Cardiac muscle cell (in vitro differentiated cells and primary cell): ENCODE results near the gene UTS2. TPM values are rescaled to one million over a fixed set of nuclear protein-coding genes. Genes with fewer than 3 reads are reported as not detected.

Experiments
- DNase-seq, 2 donors: peaks; one replicate each; pipeline versions ENCODE4 v3.0.0 to v3.0.0-alpha.2; 2010 to 2017; ENCODE audit warnings: low read depth in 1 of 2, low spot score in 1 of 2
- H3K27ac ChIP-seq: fragments of 200-600 bp; sonication (generic); 2 replicates; pipeline ENCODE4 v1.5.1; 2016
- H3K27me3 ChIP-seq: fragments of 200-600 bp; sonication (generic); 2 replicates; pipeline ENCODE4 v1.6.0; 2016; ENCODE audit warnings: control low read depth
- H3K36me3 ChIP-seq: fragments of 200-600 bp; sonication (generic); 2 replicates; pipeline ENCODE4 v1.5.1; 2016; ENCODE audit warnings: control low read depth
- H3K4me1 ChIP-seq: fragments of 200-600 bp; sonication (generic); 2 replicates; pipeline ENCODE4 v1.8.1; 2017; ENCODE audit warnings: low read depth, mild to moderate bottlenecking, mixed run types
- H3K4me3 ChIP-seq: fragments of 200-600 bp; sonication (generic); 2 replicates; pipeline ENCODE4 v1.5.1; 2016; ENCODE audit warnings: mild to moderate bottlenecking
- H3K9me3 ChIP-seq: fragments of 200-600 bp; sonication (generic); 2 replicates; pipeline ENCODE4 v1.5.1; 2017; ENCODE audit warnings: low read depth, mild to moderate bottlenecking, control low read depth
- CTCF ChIP-seq: IDR thresholded peaks from 2 replicates; pipeline ENCODE4 v1.5.1; 2012; ENCODE audit warnings: low read depth, mild to moderate bottlenecking, low read length
- polyA plus RNA-seq: library from polyadenylated mRNA; unstranded; fragments of >200 nt; fragmentation: Nextera tagmentation; extraction: Ambion mirVana; gene quantifications from 2 replicates; pipeline ENCODE4 v1.2.1, GENCODE V29; 2016
- total RNA-seq: library from RNA; depleted of rRNA; stranded (reverse); fragments of >200 nt; gene quantifications from 2 replicates; pipeline ENCODE4 v1.2.3, GENCODE V29; 2016

The UTS2 gene
- total and polyA plus RNA-seq, 2 experiments from 2014 or later: not detected

DNA sequence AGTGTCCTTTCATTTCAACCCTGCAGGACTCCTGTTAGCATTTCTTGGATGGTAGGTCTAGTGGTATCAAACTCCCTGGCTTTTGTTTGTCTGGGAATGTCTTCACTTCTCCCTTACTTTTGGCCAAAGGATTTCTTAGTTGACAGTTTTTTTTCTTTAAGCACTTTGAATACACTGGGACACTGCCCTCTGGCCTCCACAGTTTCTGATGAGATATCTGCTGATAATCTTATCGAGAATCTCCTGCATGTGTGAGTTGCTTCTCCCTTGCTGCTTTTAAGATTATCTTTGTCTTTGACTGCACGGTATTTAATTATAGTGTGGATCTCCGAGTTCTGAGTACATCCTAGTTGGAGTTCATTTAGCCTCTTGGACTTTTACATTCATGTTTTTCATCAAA lies 13.3 kb downstream of the UTS2 start:
- Histone ChIP-seq H3K4me1 (no peaks in the 10 kb centered on the region), H3K27ac (no peak overlapping the region), H3K4me3 (no peak overlapping the region), H3K36me3 (no peaks in the 10 kb centered on the region), H3K27me3 (no peaks in the 10 kb centered on the region), H3K9me3 (no peaks in the 10 kb centered on the region)
- no peak for TF ChIP-seq CTCF
- no peak for DNase-seq

DNA sequence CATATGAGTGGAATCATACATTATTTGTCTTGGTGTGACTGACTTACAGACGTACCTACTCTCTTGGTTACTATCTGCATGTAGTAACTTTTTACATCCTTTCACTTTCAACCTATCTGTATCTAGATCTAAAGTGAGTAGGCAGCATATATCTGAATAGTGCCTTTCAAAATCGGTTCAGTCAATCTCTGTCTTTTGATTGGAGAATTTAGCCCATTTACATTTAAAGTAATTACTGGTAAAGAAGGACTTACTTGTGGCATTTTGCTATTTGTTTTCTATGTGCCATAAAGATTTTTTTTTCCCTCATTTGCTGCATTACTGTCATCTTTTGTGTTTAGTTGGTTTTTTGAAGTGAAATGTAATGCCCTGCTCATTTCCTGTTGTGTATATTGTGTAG lies 14.2 kb downstream of the UTS2 start:
- Histone ChIP-seq H3K4me3 (no peak overlapping the region), H3K9me3 (no peaks in the 10 kb centered on the region), H3K4me1 (no peaks in the 10 kb centered on the region), H3K36me3 (no peaks in the 10 kb centered on the region), H3K27ac (no peak overlapping the region), H3K27me3 (no peaks in the 10 kb centered on the region)
- TF ChIP-seq CTCF: no peak
- no peak for DNase-seq

- no peaks in the 10 kb centered on the region for H3K9me3 ChIP-seq
- H3K27me3 ChIP-seq: no peaks in the 10 kb centered on the region
- DNase-seq: peak in 1 of 2 donors; percentile 13
- TF ChIP-seq CTCF: no peak
- H3K27ac ChIP-seq: no peak overlapping the region
- peaks cover 4% of the 10 kb centered on the region for H3K36me3 ChIP-seq
- no peaks in the 10 kb centered on the region for H3K4me1 ChIP-seq
- H3K4me3 ChIP-seq: no peak overlapping the region
Observed at GRCh38 chr1:7833035-7833434, 19.8 kb downstream of the UTS2 start.

DNA sequence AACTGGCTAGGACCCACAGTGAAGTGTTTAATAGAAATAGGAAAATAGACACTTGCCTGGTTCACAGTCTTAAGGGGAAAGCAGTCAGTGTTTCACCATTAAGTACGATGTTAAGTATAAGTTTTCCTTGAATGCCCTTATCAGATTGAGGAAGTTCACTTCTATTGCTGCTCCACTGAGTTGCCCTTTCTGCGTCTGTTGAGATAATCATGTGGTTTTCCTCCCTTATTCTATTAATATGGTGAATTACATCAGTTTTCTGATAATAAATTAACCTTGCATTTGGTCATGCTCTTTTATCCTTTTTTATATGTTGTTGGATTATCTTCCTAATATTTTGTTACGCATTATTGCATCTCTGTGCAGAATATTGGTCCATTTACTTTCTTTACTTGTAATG lies 21.4 kb downstream of the UTS2 start:
- DNase-seq: peak in 1 of 2 donors; percentile 39
- Histone ChIP-seq H3K27me3 (no peaks in the 10 kb centered on the region), H3K36me3 (peaks cover 4% of the 10 kb centered on the region), H3K27ac (no peak overlapping the region), H3K9me3 (no peaks in the 10 kb centered on the region), H3K4me3 (no peak overlapping the region), H3K4me1 (no peaks in the 10 kb centered on the region)
- TF ChIP-seq CTCF: no peak

DNA sequence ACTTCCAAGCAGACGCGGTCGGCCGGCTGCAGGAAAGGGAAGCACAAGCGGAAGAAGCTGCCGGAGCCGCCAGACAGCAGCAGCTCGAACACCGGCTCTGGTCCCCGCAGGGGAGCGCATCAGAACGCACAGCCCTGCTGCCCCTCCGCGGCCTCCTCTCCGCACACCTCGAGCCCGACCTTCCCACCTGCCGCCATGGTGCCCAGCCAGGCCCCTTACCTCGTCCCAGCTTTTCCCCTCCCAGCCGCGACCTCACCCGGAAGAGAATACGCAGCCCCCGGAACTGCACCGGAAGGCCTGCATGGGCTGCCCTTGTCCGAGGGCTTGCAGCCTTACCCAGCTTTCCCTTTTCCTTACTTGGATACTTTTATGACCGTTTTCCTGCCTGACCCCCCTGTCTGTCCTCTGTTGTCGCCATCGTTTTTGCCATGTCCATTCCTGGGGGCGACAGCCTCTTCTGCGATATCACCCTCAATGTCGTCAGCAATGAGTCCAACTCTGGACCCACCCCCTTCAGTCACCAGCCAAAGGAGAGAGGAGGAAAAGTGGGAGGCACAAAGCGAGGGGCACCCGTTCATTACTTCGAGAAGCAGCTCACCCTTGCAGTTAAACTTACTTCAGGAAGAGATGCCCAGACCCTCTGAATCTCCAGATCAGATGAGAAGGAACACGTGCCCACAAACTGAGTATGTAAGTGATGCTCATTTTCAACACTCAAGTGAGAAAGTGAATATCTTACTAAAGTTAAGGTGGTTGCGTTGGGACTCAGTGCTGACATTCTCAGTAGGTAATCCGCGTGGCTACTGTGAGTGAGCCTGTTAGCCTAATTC lies 25.5 kb downstream of the UTS2 start:
- no peak for TF ChIP-seq CTCF
- no peak for DNase-seq
- H3K4me1 ChIP-seq: no peaks in the 10 kb centered on the region
- no peaks in the 10 kb centered on the region for H3K9me3 ChIP-seq
- H3K27me3 ChIP-seq: no peaks in the 10 kb centered on the region
- H3K36me3 ChIP-seq: peaks cover 4% of the 10 kb centered on the region
- H3K27ac ChIP-seq: no peak overlapping the region
- no peak overlapping the region for H3K4me3 ChIP-seq
